GM10266 (cell line): ENCODE measurements around the gene UNCX.
"Not testable (repeated sequence)": the region's sequence is repeated elsewhere in the genome, so short reads cannot be mapped to it uniquely, and the experiment has no call there.

Experiments used
- DNase-seq: peaks from one replicate; pipeline ENCODE4 v3.0.0; 2012; ENCODE audit errors: extremely low spot score
- CTCF ChIP-seq: IDR thresholded peaks from 2 replicates; pipeline ENCODE4 v1.5.1; 2012; ENCODE audit warnings: mild to moderate bottlenecking, low read depth; ENCODE audit not compliant: control insufficient read depth, insufficient read depth; ENCODE audit errors: missing control alignments

Gene UNCX

DNA sequence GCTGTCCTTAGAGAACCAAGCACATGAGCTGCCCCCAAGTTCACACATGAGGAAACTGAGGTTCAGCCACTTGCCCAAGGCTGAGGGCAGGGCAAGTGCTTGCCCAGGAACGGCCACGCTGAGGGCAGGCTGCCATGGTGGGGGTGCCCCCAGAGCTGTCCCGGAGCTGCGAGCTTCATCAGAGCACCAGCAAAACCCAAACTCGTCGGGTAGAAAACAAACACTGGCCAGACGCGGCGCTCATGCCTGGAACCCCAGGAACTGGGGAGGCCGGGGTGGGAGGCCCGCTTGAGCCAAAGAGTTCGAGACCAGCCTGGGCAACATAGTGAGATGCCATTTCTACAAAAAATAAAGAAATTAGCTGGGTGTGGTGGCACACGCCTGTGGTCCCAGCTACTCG is 38.4 kb downstream of the UNCX start:
- no peak for DNase-seq
- no peak for TF ChIP-seq CTCF

DNA sequence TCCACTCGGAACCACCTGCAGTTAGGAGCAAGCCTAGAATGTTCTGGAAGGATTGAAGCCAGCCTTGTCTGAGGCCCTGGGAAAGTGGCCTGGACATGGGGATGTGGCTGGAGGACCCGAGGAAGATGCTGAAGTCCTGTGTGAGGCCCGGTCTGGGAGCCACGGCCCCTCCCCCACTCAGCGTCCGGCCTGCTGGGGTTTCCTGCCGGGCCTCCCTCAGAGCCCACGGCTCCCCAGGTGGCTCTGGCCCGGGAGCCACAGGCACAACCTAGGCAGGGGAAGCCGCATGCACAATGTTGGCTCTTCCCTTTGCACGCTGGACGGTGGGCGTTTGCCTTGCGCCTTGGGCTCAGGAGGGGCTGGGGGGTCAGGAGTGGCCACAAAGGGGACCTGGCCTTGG is 39.0 kb downstream of the UNCX start:
- DNase-seq = no peak
- TF ChIP-seq CTCF = no peak

DNA sequence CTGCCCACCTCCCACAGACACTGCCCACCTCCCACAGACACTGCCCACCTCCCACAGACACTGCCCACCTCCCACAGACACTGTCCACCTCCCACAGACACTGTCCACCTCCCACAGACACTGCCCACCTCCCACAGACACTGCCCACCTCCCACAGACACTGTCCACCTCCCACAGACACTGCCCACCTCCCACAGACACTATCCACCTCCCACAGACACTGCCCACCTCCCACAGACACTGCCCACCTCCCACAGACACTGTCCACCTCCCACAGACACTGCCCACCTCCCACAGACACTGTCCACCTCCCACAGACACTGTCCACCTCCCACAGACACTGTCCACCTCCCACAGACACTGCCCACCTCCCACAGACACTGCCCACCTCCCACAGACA is 39.5 kb downstream of the UNCX start:
- not testable (repeated sequence) for DNase-seq

- TF ChIP-seq CTCF = no peak
- no peak for DNase-seq
Observed at GRCh38 chr7:1274121-1274875, 41.6 kb downstream of the UNCX start.

- no peak for DNase-seq
- TF ChIP-seq CTCF = no peak
Observed at GRCh38 chr7:1274876-1275375, 42.3 kb downstream of the UNCX start.

DNA sequence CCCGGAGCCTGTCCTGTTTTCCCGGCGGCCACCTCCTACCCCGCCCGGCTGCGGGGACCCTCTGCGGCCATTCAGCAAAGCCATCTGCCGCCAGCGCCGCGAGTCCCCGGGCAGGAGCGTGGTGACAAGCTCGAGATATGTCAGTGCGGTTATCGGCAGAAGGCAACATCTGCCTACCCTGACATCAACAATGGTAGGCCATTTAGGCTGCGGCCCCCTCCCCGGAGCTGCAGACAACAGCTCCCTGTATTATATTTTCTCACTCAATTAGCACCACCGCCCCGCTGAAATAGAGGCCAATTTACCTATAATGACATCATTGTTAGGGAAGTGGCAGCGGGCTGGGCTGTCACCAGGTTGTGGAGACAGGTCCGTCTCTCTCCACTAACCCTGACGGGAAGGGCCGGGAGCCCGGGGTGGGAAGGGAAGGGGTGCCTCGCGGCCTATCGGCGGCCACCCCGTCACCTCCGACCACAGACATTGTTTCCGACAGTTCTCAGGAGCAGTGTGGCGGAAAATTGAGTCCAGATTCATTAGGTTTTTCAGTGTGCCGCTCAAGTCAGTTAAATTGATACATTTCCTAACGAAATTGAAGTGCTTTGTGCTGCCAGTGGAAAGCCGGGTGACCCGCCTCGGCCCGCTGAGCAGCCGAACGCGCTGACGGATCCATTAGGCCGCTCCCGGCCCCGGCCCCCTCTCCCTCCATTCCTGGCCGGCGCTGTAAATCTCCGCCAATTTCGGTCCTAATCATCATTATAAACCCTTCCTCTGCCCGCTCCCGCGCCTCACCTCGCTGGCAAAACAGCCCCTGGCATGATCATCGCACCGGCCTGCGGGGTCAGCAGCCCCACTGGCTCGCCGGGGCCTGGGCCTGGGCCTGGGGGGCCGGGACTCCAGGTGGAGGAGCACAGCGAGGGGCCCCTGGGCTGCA is 43.0 kb downstream of the UNCX start:
- no peak for DNase-seq
- no peak for TF ChIP-seq CTCF

DNA sequence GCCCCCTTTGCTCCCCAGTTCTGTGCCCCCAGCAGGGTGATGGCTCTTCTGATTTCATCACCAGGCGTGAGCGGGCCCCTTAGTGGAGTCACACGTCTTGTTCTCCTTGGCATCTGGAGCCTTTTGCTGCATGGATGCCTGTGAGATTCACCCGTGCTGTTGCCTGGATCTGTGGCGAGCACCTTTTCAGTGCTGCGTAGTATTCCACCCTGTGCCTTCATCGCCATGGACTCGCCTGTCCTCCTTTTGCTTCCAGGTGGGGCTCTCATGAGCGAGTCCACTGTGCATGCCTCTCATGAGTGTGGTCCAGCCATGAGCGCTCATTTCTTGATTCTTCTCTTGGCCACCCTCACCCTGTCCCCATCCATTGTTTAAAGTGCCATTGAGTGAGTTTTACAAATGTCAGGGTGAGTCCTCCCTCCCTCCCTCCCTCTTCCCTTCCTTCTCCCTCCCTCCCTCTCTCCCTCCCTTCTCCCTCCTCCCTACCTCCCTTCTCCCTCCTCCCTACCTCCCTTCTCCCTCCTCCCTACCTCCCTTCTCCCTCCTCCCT is 44.0 kb downstream of the UNCX start:
- DNase-seq = no peak
- no peak for TF ChIP-seq CTCF
